CD4-positive, alpha-beta T cell treated with Interleukin-12 subunit alpha and Interleukin-12 subunit beta, for 1 hour (primary cell): ENCODE results near the gene RANBP3.
"Not testable (repeated sequence)": the region's sequence is repeated elsewhere in the genome, so short reads cannot be mapped to it uniquely, and the experiment has no call there.

Source experiments
- DNase-seq: peaks from one replicate; pipeline ENCODE4 v3.0.0-alpha.2; 2020

The RANBP3 gene, protein sequence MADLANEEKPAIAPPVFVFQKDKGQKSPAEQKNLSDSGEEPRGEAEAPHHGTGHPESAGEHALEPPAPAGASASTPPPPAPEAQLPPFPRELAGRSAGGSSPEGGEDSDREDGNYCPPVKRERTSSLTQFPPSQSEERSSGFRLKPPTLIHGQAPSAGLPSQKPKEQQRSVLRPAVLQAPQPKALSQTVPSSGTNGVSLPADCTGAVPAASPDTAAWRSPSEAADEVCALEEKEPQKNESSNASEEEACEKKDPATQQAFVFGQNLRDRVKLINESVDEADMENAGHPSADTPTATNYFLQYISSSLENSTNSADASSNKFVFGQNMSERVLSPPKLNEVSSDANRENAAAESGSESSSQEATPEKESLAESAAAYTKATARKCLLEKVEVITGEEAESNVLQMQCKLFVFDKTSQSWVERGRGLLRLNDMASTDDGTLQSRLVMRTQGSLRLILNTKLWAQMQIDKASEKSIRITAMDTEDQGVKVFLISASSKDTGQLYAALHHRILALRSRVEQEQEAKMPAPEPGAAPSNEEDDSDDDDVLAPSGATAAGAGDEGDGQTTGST

GRCh38 chr19:5977785-5978605 lies at the start of gene RANBP3:
RANBP3 (minus strand) TSS chr19:5978140; CDS start chr19:5978082, 58 bp downstream.
- DNase-seq, result peak; percentile 99

GRCh38 chr19:6026390-6027227 lies 48.7 kb upstream of the RANBP3 start:
- no peak for DNase-seq

- DNase-seq, result not testable (repeated sequence)
Measured at GRCh38 chr19:6024756-6025155, 46.8 kb upstream of the RANBP3 start.

GRCh38 chr19:6023936-6024335 lies 46.0 kb upstream of the RANBP3 start:
- no peak for DNase-seq

- DNase-seq, result no peak
Measured at GRCh38 chr19:6023085-6023682, 45.2 kb upstream of the RANBP3 start.

GRCh38 chr19:6022570-6023064 lies 44.7 kb upstream of the RANBP3 start:
- no peak for DNase-seq

GRCh38 chr19:6021878-6022569 lies 44.1 kb upstream of the RANBP3 start:
- DNase-seq, result peak; percentile 79

GRCh38 chr19:6020972-6021805 lies 43.2 kb upstream of the RANBP3 start:
- DNase-seq, result no peak

- DNase-seq, result no peak
Measured at GRCh38 chr19:6020166-6020882, 42.4 kb upstream of the RANBP3 start.

DNA sequence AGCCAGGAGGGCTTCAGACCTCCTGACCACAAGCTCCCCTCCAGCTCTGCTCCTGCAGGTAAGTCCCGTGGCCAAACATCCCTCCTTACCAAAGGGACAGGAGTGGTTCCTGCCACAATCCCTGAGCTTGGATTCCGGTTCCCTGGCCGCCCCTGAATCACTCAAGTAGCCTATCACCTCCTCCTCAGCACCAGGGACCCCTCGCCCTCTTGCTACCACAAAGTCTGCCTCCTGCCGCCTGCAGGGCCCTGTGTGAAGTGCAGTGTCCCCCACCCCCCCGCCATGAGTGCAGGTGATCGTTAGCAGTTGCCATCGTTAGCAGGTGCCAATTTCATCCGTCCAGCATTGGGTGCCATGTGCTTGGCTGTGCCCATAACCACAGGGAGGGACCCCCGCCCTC lies 40.8 kb upstream of the RANBP3 start:
- no peak for DNase-seq

GRCh38 chr19:6017576-6017975 lies 39.6 kb upstream of the RANBP3 start:
- no peak for DNase-seq

GRCh38 chr19:6015841-6016545 lies 38.1 kb upstream of the RANBP3 start:
- DNase-seq, result no peak

GRCh38 chr19:6014551-6015135 lies 36.7 kb upstream of the RANBP3 start:
- DNase-seq, result no peak

GRCh38 chr19:6012426-6013170 lies 34.7 kb upstream of the RANBP3 start:
- DNase-seq, result no peak

- no peak for DNase-seq
Measured at GRCh38 chr19:6011794-6012193, 33.9 kb upstream of the RANBP3 start.

GRCh38 chr19:6011206-6011605 lies 33.3 kb upstream of the RANBP3 start:
- DNase-seq, result no peak

- DNase-seq, result no peak
Measured at GRCh38 chr19:6010107-6010506, 32.2 kb upstream of the RANBP3 start.

DNA sequence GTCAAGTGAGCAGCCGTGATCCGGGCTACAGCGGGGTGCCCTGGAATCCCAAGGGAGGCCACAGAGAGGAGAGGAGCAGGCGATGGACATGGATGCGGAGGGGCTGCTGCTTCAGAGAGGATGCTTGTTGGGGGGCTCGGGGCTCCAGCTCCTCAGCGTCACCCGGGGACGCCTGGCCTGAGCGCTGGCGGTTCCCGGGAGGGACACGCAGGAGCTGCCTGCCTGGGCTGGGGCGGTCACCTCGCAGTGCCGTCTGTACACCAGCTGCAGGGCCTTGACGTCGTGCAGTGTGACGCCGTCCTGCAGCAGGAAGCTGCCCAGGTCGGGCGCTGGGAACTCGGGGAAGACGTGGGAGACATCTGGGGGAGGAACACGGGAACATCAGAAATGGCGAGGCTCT lies 29.9 kb upstream of the RANBP3 start:
- no peak for DNase-seq
